ENCODE measurements around the gene LRRD1. TPM values are rescaled to one million over a fixed set of nuclear protein-coding genes. Genes with fewer than 3 reads are reported as not detected.

Gene LRRD1
- total and polyA plus RNA-seq, 2 of the 4 experiments (the other 2 are of a cell fraction), result under 0.01 to 0.02 TPM

DNA sequence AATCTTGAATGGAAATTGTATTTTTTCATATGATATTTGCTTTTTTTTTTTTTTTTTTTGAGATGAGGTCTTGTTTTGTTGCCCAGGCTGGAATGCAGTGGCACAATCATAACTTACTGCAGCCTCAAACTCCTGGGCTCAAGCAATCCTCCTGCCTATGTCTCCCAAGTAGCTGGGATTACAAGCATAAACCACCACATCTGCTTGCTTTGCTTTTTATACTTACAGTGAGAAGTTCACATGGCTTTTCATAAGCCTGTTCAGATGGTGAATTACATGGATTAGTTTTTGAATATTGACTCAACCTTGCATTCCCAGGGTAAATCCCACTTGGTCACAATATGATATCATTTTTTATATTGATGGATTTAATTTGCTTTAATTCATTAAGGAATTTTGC lies 22.0 kb downstream of the LRRD1 start:
- Histone ChIP-seq H3K9me3 (ENCODE audit: control insufficient read depth, insufficient read depth, low read length) (no peaks in the 10 kb centered on the region), H3K9me1 (ENCODE audit: insufficient read depth, low read length) (no peaks in the 10 kb centered on the region), H4K5ac (ENCODE audit: low read depth, low read length) (no peak overlapping the region), H3K9ac (ENCODE audit: low read depth, low read length) (no peak overlapping the region), H3K18ac (ENCODE audit: low read depth, low read length) (no peak overlapping the region), H3K4me2 (ENCODE audit: low read depth, low read length) (no peak overlapping the region), H3K23ac (ENCODE audit: low read depth, low read length) (no peak overlapping the region), H3K56ac (ENCODE audit: extremely low read depth, insufficient read depth, low read length) (no peak overlapping the region), H3K27me3 (ENCODE audit: control insufficient read depth, insufficient read depth, low read length) (no peaks in the 10 kb centered on the region), H3K79me1 (ENCODE audit: low read depth in 1 of 2, low read length in 2 of 2) (no peaks in the 10 kb centered on the region), H3K4me3 (ENCODE audit: insufficient read depth, low read depth, low read length) (no peak overlapping the region), H2BK120ac (ENCODE audit: low read depth, low read length) (no peak overlapping the region), H3K4ac (ENCODE audit: low read depth, low read length) (no peak overlapping the region), H4K8ac (ENCODE audit: low read depth in 2 of 2, low read length in 2 of 2) (no peak overlapping the region), H4K91ac (ENCODE audit: insufficient read depth, low read depth, low read length) (no peak overlapping the region), H2AFZ (replicated peaks; ENCODE audit: low read length, poor library complexity) (no peak overlapping the region), H2BK20ac (ENCODE audit: low read depth, low read length) (no peak overlapping the region), H4K20me1 (ENCODE audit: insufficient read depth, low read length) (no peaks in the 10 kb centered on the region), H3K36me3 (ENCODE audit: control insufficient read depth, insufficient read depth, low read length) (no peaks in the 10 kb centered on the region), H3K27ac (ENCODE audit: insufficient read depth, low read length) (no peak overlapping the region), H2AK5ac (ENCODE audit: low read depth, low read length) (no peak overlapping the region), H2AK9ac (replicated peaks; ENCODE audit: low read depth, low read length, poor library complexity) (no peak overlapping the region), H3K14ac (replicated peaks; ENCODE audit: low read depth, low read length) (no peak overlapping the region), H3K4me1 (ENCODE audit: control insufficient read depth, insufficient read depth, low read length) (peaks cover 9% of the 10 kb centered on the region; the same call in 1 of the 2 replicates), H2BK15ac (ENCODE audit: low read depth, low read length) (no peak overlapping the region), H2BK5ac (ENCODE audit: low read depth, low read length, poor library complexity, severe bottlenecking) (no peak overlapping the region)
- no TSS peak for BruUV-seq (replicated peaks)
- in situ Hi-C loops (cut with MboI; ENCODE audit: low sequenced_read_pairs), result no loop called here
- dilution Hi-C loops (cut with HindIII; ENCODE audit: low sequenced_read_pairs, unreplicated experiment), result no loop called here
- DNase-seq (no peak), ATAC-seq (ENCODE audit: low read depth) (no peak)
- TF ChIP-seq RFX5 (IDR thresholded peaks at IDR 0.05; ENCODE audit: low read depth, low read length), result no peak
- TF ChIP-seq MXI1 (IDR thresholded peaks at IDR 0.05; ENCODE audit: borderline replicate concordance, low read depth, low read length), result no peak
- no peak for TF ChIP-seq MAZ (IDR thresholded peaks at IDR 0.05; ENCODE audit: borderline replicate concordance, low read depth, low read length)
- no peak for TF ChIP-seq NFE2L2 (IDR thresholded peaks at IDR 0.05; ENCODE audit: low read depth, low read length)
- TF ChIP-seq SMC3 (IDR thresholded peaks at IDR 0.05; ENCODE audit: low read depth, low read length), result no peak
- no peak for TF ChIP-seq POLR2A (IDR thresholded peaks at IDR 0.05; ENCODE audit: low read depth, low read length)
- TF ChIP-seq RCOR1 (IDR thresholded peaks at IDR 0.05; ENCODE audit: insufficient replicate concordance, low read length), result no peak
- TF ChIP-seq, protein P1, sequence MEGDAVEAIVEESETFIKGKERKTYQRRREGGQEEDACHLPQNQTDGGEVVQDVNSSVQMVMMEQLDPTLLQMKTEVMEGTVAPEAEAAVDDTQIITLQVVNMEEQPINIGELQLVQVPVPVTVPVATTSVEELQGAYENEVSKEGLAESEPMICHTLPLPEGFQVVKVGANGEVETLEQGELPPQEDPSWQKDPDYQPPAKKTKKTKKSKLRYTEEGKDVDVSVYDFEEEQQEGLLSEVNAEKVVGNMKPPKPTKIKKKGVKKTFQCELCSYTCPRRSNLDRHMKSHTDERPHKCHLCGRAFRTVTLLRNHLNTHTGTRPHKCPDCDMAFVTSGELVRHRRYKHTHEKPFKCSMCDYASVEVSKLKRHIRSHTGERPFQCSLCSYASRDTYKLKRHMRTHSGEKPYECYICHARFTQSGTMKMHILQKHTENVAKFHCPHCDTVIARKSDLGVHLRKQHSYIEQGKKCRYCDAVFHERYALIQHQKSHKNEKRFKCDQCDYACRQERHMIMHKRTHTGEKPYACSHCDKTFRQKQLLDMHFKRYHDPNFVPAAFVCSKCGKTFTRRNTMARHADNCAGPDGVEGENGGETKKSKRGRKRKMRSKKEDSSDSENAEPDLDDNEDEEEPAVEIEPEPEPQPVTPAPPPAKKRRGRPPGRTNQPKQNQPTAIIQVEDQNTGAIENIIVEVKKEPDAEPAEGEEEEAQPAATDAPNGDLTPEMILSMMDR (conservative IDR thresholded peaks at IDR 0.05; ENCODE audit: low read depth, low read length), result no peak
- TF ChIP-seq, protein P2, sequence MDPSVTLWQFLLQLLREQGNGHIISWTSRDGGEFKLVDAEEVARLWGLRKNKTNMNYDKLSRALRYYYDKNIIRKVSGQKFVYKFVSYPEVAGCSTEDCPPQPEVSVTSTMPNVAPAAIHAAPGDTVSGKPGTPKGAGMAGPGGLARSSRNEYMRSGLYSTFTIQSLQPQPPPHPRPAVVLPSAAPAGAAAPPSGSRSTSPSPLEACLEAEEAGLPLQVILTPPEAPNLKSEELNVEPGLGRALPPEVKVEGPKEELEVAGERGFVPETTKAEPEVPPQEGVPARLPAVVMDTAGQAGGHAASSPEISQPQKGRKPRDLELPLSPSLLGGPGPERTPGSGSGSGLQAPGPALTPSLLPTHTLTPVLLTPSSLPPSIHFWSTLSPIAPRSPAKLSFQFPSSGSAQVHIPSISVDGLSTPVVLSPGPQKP (IDR thresholded peaks at IDR 0.05; ENCODE audit: borderline replicate concordance, low read depth, low read length), result no peak
- TF ChIP-seq RAD21 (IDR thresholded peaks at IDR 0.05; ENCODE audit: low read length), result no peak
- TF ChIP-seq CHD1 (IDR thresholded peaks at IDR 0.05; ENCODE audit: low read depth, low read length), result no peak
- TF ChIP-seq MAFK (IDR thresholded peaks at IDR 0.05; ENCODE audit: low read depth, low read length), result no peak
- TF ChIP-seq, protein P3, sequence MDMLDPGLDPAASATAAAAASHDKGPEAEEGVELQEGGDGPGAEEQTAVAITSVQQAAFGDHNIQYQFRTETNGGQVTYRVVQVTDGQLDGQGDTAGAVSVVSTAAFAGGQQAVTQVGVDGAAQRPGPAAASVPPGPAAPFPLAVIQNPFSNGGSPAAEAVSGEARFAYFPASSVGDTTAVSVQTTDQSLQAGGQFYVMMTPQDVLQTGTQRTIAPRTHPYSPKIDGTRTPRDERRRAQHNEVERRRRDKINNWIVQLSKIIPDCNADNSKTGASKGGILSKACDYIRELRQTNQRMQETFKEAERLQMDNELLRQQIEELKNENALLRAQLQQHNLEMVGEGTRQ (IDR thresholded peaks at IDR 0.05; ENCODE audit: low read depth, low read length), result no peak
- TF ChIP-seq FOS (IDR thresholded peaks at IDR 0.05; ENCODE audit: low read depth, low read length), result no peak
- TF ChIP-seq BHLHE40 (IDR thresholded peaks at IDR 0.05; ENCODE audit: low read depth, low read length), result no peak
- no peak for TF ChIP-seq CEBPB (IDR thresholded peaks at IDR 0.05; ENCODE audit: low read depth, low read length)
- CTCF ChIA-PET, result interaction anchor here (1.1 kb wide), 1 partner anchor 13 kb away, joined by 8 read pairs; no protein-coding TSS in a partner anchor
- intact Hi-C loops (cut with micrococcal nuclease), result no loop called here
- POLR2A ChIA-PET (ENCODE audit: unreplicated experiment), result no interaction called here
